Amniotic epithelial cell (primary cell): ENCODE results near the gene NOP14.
"Not testable (repeated sequence)": the region's sequence is repeated elsewhere in the genome, so short reads cannot be mapped to it uniquely, and the experiment has no call there.

ENCODE experiments used
- DNase-seq: peaks from one replicate; pipeline ENCODE4 v3.0.0-alpha.2; 2010; ENCODE audit warnings: low read depth

The NOP14 gene

DNA sequence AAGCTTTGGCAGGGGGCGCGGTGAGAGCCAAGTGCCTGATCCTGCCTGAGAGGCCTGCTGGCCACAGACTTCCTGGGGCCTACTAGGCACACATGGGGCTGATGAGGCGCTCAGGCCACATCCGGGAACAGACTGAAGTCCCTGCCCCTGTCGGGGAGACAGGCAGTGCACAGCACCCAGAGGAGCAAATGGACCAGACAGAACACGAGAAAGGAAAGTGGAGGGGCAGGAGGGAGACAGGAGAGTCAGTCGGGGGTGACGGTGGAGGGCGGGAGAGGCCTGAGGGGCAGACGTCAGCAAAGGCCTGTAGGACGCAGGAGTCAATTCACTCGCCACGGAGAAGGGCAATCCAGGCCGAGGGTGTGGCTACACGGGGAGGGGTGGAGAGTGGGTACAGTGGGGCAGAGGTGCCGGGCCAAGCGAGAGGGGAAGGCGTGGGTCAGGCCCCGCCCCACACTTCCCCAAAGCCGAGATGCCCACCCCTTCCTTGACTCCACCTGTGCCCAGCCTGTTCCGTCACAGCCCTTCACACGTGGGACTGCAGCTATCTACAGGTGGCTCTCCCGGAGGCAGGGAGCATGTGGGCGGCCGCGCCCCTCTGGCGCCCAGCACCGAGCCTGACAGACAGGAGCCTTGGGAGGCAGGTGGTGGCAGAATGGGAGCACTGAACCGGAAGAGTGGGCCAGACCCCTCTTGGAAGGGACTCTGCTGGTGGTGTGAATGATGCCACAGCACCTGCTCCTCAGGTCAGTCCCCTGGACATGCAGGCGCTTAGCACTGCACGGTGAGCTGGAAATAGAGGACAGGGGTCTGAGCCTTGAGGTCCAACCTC, 20.5 kb downstream of the NOP14 start:
- no peak for DNase-seq

DNA sequence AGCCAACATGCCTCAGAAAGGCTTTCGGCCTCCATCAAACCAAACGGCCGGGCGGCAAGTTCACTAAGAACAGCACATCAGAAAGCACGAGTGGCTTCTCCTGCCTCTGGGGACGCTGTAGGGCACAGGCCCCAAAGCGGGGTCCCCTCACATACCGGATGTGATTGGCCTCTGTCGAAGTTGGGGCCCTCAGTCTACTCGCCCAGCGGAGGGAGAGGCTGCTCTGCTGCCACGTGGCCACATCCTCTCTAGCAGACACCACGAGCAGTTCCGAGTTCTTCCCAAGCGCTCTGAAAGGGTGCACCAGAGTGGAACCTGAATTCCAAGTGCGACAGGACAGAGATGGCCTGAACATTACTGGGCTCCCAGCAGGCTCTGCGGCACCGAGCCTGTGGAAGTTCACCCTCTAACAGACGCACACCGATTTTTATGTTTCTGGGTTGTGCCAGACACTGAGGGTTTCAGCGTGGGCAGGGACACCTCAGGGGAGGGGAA, 21.1 kb downstream of the NOP14 start:
- no peak for DNase-seq

- DNase-seq: no peak
Measured at GRCh38 chr4:2941138-2942036, 21.8 kb downstream of the NOP14 start.

GRCh38 chr4:2940267-2941137, 22.7 kb downstream of the NOP14 start:
- no peak for DNase-seq

DNA sequence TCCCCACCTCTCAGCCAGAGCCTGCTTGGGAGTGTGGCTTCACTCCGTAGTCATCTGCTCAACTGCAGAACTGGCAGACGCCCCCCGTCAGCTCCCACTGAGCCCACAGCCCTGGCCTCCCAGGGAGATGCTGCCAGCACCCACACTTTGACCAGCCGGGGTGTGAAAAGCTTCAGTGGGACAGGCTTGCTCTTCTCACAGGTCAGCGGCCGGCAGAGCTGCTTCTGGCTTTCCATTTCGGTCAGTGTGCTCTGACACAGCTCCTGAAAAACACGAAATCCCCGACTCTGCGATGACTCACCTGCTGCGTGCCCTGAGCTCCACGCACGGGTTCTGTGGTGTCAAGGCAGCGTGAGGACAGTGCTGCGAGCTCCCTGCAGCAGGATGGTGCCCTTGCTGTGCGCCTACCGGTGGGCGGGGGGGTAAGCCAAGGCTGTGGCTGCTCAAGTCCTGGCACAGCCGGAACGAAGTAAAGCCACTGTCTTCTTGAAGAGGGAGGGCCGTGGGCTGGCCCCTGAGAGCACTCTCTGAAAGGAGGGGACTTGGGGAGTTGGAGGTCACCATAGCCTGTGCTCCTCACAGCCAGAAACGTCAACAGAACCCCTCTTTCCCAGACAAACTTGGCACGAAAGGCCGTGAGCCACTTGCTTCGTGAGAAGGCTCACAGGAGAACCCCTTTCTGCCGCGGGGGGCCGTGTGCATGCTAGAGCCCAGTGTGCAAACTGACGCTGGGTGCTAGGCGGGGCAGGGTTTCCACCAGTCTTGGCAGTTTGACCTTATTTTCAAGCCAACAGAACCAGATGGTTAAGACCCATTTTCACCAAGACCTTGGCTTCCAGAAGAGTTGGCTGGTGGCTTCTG, 23.6 kb downstream of the NOP14 start:
- no peak for DNase-seq

GRCh38 chr4:2938906-2939305, 24.3 kb downstream of the NOP14 start:
- DNase-seq: no peak

GRCh38 chr4:2938411-2938810, 24.8 kb downstream of the NOP14 start:
- not testable (repeated sequence) for DNase-seq

DNA sequence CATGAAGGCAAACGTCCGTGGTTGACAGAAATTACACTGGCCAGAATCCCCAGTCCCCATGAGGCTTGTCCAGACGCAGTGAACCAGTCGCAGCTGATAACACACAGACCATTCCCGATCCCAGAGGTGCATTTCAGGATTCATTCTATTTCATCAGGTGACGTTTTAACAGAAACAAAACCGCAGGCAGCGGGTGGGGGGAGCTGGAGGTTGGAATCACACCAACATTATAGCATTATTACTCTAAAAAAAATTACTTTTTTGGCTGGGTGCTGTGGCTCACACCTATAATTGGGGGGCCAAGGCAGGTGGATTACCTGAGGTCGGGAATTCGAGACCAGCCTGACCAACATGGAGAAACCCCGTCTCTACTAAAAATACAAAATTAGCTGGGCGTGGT, 25.2 kb downstream of the NOP14 start:
- DNase-seq: no peak

GRCh38 chr4:2937146-2937857, 25.9 kb downstream of the NOP14 start:
- peak; percentile 45 for DNase-seq

- DNase-seq: peak; percentile 84
Measured at GRCh38 chr4:2936773-2937145, 26.4 kb downstream of the NOP14 start.

DNA sequence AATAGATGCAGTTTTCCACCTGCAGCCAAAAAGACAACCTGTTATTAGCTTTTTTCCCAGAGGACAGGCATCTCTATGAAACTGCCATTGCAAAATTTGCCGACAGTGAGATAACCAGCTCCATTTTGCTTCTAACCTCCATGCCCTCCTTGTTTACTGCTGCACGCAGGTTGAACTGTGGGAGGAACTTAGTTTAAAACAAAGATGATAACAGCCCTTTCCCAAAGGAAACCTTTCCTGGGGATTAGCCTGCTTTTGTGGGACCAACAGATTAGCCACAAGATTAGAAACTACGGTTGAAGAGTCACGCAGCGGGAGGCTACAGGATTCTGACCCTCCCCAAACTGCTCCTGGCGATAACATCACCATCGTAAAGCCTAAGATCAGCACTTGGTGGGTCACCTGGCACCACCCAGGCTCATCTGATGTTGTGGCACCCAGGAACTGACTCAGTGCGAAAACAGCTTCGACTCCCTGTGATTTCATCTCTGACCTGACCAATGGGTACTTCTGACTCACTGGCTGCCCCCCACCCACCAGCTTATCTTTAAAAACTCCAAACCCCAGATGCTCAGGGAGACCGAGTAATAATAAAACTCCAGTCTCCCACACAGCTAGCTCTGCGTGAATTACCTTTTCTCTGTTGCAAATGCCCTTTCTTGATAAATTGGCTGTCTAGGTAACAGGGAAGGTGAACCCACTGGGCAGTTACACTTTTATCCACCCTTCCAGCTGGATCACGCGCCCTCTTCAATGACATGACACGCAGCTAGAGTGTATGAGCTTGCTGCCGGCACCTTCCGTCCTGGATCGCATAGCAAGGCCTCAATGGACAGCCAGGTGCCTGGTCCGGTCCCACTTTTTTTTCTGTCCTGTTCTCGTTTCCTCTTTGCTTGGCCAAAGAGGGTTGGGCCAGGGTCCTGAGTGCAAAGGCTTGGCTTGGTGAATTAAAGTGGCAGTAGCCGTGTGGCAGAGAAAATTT, 27.2 kb downstream of the NOP14 start:
- DNase-seq: peak; percentile 92

- peak; percentile 79 for DNase-seq
Measured at GRCh38 chr4:2934813-2935761, 28.1 kb downstream of the NOP14 start.

GRCh38 chr4:2934077-2934812, 29.0 kb downstream of the NOP14 start:
- peak; percentile 75 for DNase-seq

DNA sequence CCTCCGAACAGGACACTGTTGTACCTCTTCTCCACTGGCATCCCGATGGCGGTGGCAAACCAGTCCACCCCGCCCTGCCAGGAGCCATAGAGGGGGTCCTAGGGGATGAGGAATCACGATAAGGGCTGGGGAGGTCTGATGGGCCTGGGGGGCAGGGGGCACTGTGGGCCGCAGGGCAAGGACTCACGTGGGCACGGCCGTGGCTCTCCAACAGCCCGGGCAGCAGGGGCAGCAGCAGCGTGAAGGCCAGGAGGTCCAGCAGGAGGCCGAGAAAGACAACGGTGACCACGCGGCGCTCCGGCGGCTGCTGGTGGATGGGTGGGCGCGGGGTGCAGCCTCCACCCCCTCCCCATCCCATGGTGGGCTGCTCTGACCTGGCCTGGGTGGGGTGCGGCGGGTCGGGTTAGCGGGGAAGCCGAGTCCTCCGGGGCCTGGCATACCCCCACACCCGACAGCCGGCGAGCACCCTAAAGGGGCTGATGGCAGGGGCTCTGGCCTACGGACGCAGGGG, 29.6 kb downstream of the NOP14 start:
- no peak for DNase-seq

GRCh38 chr4:2932951-2933565, 30.1 kb downstream of the NOP14 start:
- DNase-seq: no peak

- no peak for DNase-seq
Measured at GRCh38 chr4:2932321-2932950, 30.8 kb downstream of the NOP14 start.
